Measurements from ENCODE around the gene NEDD4.
"Not testable (repeated sequence)": the region's sequence is repeated elsewhere in the genome, so short reads cannot be mapped to it uniquely, and the experiment has no call there.

Gene NEDD4

GRCh38 chr15:55914446-55914845 is 79.0 kb downstream of the NEDD4 start:
- no peak for DNase-seq
- in situ Hi-C loops (cut with HindIII; ENCODE audit: low pct_ligation_motif_present, low pct_unique_long_range_greater_than_20kb, low sequenced_read_pairs): no loop called here

DNA sequence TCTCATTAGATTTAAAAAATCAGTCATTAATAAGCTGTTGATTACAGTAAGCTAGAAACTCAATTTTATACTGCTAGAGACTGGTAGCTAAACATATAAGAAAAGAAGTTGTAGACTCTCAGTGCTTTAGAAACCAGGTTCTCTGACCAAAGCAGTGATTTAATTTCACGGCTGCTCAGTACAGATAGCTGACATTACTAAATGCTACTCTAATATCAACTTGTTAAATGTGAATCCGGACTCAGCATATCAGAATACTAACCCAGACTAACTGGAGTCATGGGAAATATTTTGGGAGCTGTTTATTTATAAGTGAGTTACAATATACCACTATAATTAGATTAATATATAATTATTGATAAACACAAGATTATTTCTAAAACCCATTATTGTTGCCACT is 80.4 kb downstream of the NEDD4 start:
- DNase-seq: no peak
- in situ Hi-C loops (cut with HindIII; ENCODE audit: low pct_ligation_motif_present, low pct_unique_long_range_greater_than_20kb, low sequenced_read_pairs): no loop called here

DNA sequence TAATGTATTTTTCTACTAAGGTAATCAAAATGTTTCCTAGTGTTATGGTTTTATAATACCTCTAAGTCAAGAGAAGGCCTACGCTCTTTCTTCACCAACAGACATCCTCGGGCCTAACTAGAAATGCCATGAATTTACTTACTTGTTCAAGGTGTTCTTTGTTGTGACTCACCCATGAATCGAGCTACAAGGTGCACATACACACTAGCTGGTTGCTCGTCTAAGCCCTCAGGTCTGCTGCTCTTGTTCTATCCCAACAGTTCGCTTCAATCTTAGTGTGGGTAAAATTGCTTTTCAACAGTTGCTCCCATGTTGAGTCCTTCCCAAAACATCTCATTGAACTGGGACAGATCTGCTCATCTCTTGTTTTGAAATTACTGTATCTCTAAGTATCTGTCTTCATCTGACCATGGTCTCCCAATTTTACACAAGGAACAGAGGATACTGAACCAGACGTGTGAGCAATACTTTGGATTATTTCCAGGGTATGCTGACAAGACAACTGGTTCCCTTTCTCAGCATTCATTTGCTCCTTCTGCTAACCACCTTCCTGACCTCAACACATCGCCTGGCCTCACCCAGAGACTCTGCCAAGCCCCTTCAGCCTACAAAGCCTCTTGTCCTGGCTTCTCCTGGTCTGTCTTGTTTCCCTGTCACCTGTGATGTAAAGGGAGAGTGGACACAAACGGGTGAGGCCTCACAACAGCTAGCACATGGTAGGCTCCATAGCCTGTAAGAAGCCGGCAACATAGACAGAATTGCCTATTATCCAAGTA is 84.2 kb downstream of the NEDD4 start:
- in situ Hi-C loops (cut with HindIII; ENCODE audit: low pct_ligation_motif_present, low pct_unique_long_range_greater_than_20kb, low sequenced_read_pairs): no loop called here

DNA sequence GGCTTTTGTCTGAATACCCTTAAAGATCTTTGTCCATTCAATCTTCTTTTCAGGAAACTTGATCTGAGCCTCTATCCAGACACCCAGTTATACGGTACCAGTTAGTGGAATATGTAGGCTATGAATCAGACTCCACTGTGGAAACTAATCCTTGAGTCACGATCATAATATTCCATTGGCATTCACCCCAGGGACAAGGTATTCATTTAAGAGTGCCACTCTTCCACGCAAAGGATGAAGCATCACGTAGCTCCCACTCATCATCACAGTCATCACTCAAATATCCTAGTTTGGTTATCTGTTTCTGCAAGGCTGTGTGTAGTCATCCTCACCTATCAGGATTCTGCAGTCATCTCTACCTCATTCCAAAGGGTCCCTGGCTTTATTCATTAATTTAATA is 85.6 kb downstream of the NEDD4 start:
- DNase-seq: peak; percentile 97
- in situ Hi-C loops (cut with HindIII; ENCODE audit: low pct_ligation_motif_present, low pct_unique_long_range_greater_than_20kb, low sequenced_read_pairs): no loop called here

More for the DNA sequence above, 84.2 kb downstream of the NEDD4 start:
- DNase-seq: peak; percentile 4

- in situ Hi-C loops (cut with HindIII; ENCODE audit: low pct_ligation_motif_present, low pct_unique_long_range_greater_than_20kb, low sequenced_read_pairs): no loop called here
- no peak for DNase-seq
Observed at GRCh38 chr15:55902981-55903380, 90.4 kb downstream of the NEDD4 start.

DNA sequence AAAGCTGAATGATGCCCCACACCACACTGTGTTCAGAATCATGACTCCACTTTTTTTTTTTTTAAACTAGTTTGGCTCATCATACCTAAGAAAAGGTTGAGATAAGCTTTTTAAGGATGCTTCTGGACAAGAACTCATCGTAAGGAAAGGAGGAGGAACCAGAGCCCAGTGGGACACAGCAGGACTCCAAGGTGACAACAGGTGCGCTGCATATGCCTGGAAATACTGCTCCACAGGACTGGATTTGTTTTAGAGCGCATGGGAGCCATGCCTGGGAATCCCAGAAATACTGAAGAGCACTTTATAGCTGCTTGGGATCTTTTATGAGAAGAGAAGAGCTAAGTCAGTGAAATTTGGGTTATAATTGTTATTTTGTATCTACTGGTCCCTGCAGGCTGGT is 93.4 kb downstream of the NEDD4 start:
- DNase-seq: no peak
- in situ Hi-C loops (cut with HindIII; ENCODE audit: low pct_ligation_motif_present, low pct_unique_long_range_greater_than_20kb, low sequenced_read_pairs): no loop called here

GRCh38 chr15:55899537-55899936 is 93.9 kb downstream of the NEDD4 start:
- in situ Hi-C loops (cut with HindIII; ENCODE audit: low pct_ligation_motif_present, low pct_unique_long_range_greater_than_20kb, low sequenced_read_pairs): no loop called here
- no peak for DNase-seq

DNA sequence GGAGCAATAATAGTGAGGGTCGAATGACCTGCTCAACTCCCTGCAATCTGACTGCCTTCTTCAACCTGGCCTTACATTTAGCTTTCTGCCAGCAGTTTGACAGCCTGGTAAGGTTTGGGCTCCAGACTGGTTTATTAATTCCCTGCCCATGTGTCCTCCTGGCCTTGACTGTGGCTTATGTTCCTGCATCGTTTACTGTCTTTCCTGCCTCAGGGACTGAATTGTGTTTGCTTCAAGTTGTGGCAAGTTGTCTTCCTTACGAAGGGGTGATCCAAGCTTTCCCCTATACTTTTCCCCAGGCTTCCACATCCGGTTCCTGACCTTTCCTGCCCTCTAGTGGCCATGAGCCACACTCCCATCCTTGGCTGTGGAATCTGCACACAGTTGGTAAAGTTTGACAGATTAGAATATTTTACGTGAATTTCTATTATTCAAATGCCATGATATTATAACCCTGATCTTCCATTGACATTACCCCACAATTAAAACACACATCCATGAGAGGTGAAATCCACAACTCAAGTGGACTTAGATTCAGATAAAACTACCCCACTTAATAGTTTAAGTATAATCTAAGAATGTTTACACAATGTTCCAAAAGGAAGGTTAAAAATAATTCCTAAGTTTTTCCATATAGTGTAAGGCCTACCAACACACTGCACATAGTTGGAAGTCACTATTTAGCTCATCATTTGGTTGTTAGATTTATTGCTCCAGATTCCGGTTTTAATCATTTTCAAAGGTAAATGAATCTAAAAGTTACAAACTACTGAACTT is 95.7 kb downstream of the NEDD4 start:
- DNase-seq: peak; percentile 72
- in situ Hi-C loops (cut with HindIII; ENCODE audit: low pct_ligation_motif_present, low pct_unique_long_range_greater_than_20kb, low sequenced_read_pairs): no loop called here

DNA sequence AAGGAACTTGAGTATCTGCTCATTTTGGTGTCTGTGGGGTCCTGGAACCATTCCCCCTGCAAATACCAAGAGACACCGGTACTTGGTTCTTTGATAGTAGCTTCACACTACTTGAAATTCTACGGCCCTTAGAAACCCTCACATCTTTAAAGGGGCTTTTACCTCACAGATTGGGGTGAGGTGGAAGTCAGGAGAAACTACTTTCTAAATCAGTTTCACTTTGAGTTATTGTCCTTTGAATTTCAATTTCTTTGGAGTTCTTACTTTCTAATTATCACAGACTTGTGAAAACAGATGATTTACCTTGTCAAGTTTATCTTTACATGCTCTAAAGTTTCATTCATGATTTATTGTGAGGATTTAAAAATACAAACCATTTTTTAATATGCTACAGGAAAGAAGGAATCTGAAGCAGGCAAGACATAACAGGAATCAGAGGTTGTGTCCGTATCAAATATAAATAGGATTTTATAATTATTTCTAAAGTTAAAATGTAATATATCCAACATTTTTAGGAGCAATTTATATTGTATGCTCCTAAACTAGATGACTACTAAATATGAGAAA is 98.9 kb downstream of the NEDD4 start:
- in situ Hi-C loops (cut with HindIII; ENCODE audit: low pct_ligation_motif_present, low pct_unique_long_range_greater_than_20kb, low sequenced_read_pairs): no loop called here
- peak; percentile 37 for DNase-seq

GRCh38 chr15:55893852-55894251 is 99.6 kb downstream of the NEDD4 start:
- in situ Hi-C loops (cut with HindIII; ENCODE audit: low pct_ligation_motif_present, low pct_unique_long_range_greater_than_20kb, low sequenced_read_pairs): no loop called here
- no peak for DNase-seq

DNA sequence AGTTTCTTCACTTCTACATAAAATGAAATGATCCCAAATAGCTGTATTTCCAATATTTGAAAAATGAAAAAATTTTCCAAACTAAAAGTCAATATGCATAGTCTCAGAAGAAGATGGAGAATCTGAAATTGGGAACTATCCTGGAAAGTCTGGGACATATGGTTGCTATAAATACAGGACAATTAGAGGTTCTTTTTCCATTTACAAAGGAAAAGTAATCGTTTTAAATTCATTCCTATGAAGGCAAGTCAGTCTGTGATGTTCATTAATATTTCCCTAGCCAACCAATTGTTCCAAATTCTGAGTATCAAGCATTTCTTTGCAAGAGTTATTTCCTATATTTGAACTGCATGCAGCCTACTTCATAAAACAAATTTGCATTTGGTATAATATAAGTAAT is 102.2 kb downstream of the NEDD4 start:
- in situ Hi-C loops (cut with HindIII; ENCODE audit: low pct_ligation_motif_present, low pct_unique_long_range_greater_than_20kb, low sequenced_read_pairs): no loop called here
- no peak for DNase-seq

DNA sequence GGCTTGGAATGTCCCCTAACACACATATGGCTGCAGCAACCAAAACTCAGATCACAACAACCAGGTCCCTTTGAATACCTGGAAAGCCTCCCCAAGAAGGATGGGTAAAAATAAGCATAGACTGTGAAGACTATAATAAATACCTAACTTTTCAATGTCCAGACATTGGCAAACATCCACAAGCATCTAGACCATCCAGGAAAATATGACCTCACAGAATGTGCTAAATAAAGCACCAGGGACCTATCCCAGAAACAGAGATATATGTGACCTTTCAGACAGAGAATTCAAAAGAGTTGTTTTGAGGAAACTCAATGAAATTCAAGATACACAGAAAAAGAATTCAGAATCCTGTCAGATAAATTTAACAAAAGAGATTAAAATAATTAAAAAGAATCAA is 109.2 kb downstream of the NEDD4 start:
- in situ Hi-C loops (cut with HindIII; ENCODE audit: low pct_ligation_motif_present, low pct_unique_long_range_greater_than_20kb, low sequenced_read_pairs): no loop called here
- no peak for DNase-seq

- DNase-seq: no peak
- in situ Hi-C loops (cut with HindIII; ENCODE audit: low pct_ligation_motif_present, low pct_unique_long_range_greater_than_20kb, low sequenced_read_pairs): no loop called here
Observed at GRCh38 chr15:55879181-55879580, 114.2 kb downstream of the NEDD4 start.

GRCh38 chr15:55873024-55873720 is 120.2 kb downstream of the NEDD4 start:
- in situ Hi-C loops (cut with HindIII; ENCODE audit: low pct_ligation_motif_present, low pct_unique_long_range_greater_than_20kb, low sequenced_read_pairs): no loop called here
- no peak for DNase-seq

GRCh38 chr15:55872471-55872870 is 120.9 kb downstream of the NEDD4 start:
- no peak for DNase-seq
- in situ Hi-C loops (cut with HindIII; ENCODE audit: low pct_ligation_motif_present, low pct_unique_long_range_greater_than_20kb, low sequenced_read_pairs): no loop called here

- in situ Hi-C loops (cut with HindIII; ENCODE audit: low pct_ligation_motif_present, low pct_unique_long_range_greater_than_20kb, low sequenced_read_pairs): no loop called here
- DNase-seq: no peak
Observed at GRCh38 chr15:55869660-55870059, 123.8 kb downstream of the NEDD4 start.

DNA sequence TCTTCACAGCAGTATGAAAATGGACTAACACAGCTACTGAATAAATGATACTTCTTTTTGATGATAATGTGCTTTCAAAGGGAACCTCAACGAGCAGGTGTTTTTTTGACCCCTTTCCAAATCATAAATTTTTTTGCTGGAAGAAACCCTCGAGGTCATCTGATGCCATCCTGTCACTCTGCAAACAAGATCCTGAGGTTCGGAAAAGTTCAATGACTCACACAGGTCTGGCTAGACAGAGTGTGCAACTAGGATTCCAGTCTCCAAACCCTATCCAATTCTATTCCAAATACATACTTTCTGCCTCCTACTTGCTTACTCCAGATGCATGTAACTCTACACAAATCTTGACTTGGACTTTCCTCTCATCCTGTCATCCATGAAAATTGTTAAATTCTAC is 124.7 kb downstream of the NEDD4 start:
- DNase-seq: no peak
- in situ Hi-C loops (cut with HindIII; ENCODE audit: low pct_ligation_motif_present, low pct_unique_long_range_greater_than_20kb, low sequenced_read_pairs): no loop called here

DNA sequence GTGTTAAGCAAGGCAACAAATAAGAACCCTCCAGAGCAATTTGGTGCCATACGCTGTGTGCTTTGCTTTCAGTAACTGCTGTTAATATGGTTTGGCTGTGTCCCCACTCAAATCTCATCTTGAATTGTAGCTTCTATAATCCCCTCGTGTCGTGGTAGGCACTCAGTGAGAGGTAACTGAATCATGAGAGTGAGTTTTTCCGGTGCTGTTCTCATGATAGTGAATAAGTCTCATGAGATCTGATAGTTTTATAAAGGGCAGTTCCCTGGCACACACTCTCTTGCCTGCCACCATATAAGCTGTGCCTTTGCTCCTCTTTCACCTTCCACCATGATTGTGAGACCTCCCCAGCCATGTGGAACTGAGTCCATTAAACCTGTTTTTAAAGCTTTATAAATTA is 125.1 kb downstream of the NEDD4 start:
- DNase-seq; in situ Hi-C loops (cut with HindIII; ENCODE audit: low pct_ligation_motif_present, low pct_unique_long_range_greater_than_20kb, low sequenced_read_pairs): not testable (repeated sequence)

GRCh38 chr15:55863911-55864310 is 129.5 kb downstream of the NEDD4 start:
- DNase-seq: no peak
- in situ Hi-C loops (cut with HindIII; ENCODE audit: low pct_ligation_motif_present, low pct_unique_long_range_greater_than_20kb, low sequenced_read_pairs): no loop called here
